Vagina (tissue), 2 donors: Measurements from ENCODE around the gene CLEC16A.

Source experiments
- POLR2AphosphoS5 ChIP-seq, 2 donors: sonication (generic); formaldehyde crosslinking; IDR thresholded peaks; one replicate each; pipeline ENCODE4 v1.9.0; 2017; ENCODE audit warnings: antibody characterized with exemption in 2 of 2, mild to moderate bottlenecking in 2 of 2, low read depth in 1 of 2; ENCODE audit not compliant: insufficient read depth in 1 of 2
- TF ChIP-seq, protein P1 (sequence below), 3 experiments: fragments of 450-650 bp in 2 of 3; fragments of 200-600 bp in 1 of 3; sonication (generic) in 1 of 3; IDR thresholded peaks; one replicate each; pipeline ENCODE4 v1.5.1; 2017 to 2019; ENCODE audit warnings: antibody characterized with exemption in 3 of 3, mild to moderate bottlenecking in 2 of 3, moderate library complexity in 2 of 3

DNA sequence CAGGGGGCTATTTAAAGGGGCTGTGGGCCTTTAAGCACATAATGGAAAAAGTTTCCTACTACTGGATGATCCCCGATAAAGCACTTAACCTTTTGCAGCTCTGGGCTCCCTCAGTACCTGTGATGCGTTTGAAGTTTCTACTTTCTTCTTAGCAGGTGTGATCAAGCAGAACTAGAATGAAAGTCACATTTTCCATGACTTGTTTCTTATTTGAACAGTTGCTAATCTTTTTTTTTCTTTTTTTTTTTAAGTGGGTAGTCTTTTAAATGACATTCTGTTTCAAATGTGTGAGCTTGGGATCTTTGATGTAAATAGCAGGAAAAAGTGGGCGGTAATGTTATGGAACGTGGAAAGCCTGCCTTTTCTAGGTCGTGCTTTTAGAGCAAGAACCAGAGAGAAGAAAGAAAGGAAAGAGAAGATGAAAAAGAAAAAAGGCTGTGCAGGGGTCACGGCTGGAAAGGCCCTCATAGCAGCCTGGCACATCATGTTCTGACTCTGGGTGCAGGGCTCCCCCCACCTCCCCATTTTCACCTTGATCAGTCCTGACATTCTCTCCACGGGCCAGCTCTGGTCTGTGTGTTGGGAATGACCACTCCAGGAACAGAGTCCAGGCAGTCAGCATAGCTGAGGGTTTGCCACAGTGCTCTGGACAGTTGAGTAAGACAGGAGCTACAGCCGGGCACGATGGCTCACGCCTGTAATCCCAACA, 150.6 kb downstream of the CLEC16A start:
- TF ChIP-seq, protein P1, sequence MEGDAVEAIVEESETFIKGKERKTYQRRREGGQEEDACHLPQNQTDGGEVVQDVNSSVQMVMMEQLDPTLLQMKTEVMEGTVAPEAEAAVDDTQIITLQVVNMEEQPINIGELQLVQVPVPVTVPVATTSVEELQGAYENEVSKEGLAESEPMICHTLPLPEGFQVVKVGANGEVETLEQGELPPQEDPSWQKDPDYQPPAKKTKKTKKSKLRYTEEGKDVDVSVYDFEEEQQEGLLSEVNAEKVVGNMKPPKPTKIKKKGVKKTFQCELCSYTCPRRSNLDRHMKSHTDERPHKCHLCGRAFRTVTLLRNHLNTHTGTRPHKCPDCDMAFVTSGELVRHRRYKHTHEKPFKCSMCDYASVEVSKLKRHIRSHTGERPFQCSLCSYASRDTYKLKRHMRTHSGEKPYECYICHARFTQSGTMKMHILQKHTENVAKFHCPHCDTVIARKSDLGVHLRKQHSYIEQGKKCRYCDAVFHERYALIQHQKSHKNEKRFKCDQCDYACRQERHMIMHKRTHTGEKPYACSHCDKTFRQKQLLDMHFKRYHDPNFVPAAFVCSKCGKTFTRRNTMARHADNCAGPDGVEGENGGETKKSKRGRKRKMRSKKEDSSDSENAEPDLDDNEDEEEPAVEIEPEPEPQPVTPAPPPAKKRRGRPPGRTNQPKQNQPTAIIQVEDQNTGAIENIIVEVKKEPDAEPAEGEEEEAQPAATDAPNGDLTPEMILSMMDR (IDR thresholded peaks at IDR 0.05) = no peak
- TF ChIP-seq POLR2AphosphoS5 (IDR thresholded peaks at IDR 0.05; ENCODE audit: insufficient read depth in 1 of 2, low read depth in 1 of 2) = no peak
